Aorta (tissue), 5 donors: ENCODE measurements around the gene LALBA. TPM values are rescaled to one million over a fixed set of nuclear protein-coding genes. Genes with fewer than 3 reads are reported as not detected.
"Not testable (repeated sequence)": the region's sequence is repeated elsewhere in the genome, so short reads cannot be mapped to it uniquely, and the experiment has no call there.

Source experiments
- ATAC-seq: fragments of 200-7000 bp; cut with Tn5 transposase; one replicate; pipeline ENCODE4 v1.9.1; 2022; ENCODE audit warnings: moderate library complexity; ENCODE audit not compliant: low FRiP score
- DNase-seq, 2 donors: peaks; one replicate each; pipeline ENCODE4 v3.0.0-alpha.2; 2020
- H3K27ac ChIP-seq, 2 donors: one replicate each; pipeline ENCODE4 v1.5.1; 2013; ENCODE audit warnings: low read length in 2 of 2, mild to moderate bottlenecking in 2 of 2, moderate library complexity in 2 of 2, control low read depth in 1 of 2, inconsistent platforms in 1 of 2, low read depth in 1 of 2
- H3K27me3 ChIP-seq, 2 donors: one replicate each; pipeline ENCODE4 v1.6.1; 2013; ENCODE audit warnings: control low read depth in 1 of 2, low read length in 1 of 2, mild to moderate bottlenecking in 1 of 2, moderate library complexity in 1 of 2; ENCODE audit not compliant: insufficient read depth in 2 of 2, control insufficient read depth in 1 of 2
- H3K36me3 ChIP-seq, 2 donors: one replicate each; pipeline ENCODE4 v1.6.1; 2013; ENCODE audit warnings: control low read depth in 1 of 2, low read length in 1 of 2, mild to moderate bottlenecking in 1 of 2; ENCODE audit not compliant: insufficient read depth in 2 of 2, control insufficient read depth in 1 of 2
- H3K4me1 ChIP-seq, 2 donors: one replicate each; pipeline ENCODE4 v1.6.1; 2013; ENCODE audit warnings: low read length in 2 of 2, control low read depth in 1 of 2, mild to moderate bottlenecking in 1 of 2, moderate library complexity in 1 of 2; ENCODE audit not compliant: insufficient read depth in 2 of 2, control insufficient read depth in 1 of 2
- H3K4me3 ChIP-seq, 2 donors: one replicate each; pipeline ENCODE4 v1.5.1; 2013; ENCODE audit warnings: low read length in 2 of 2, control low read depth in 1 of 2, mild to moderate bottlenecking in 1 of 2
- H3K9me3 ChIP-seq: one replicate; pipeline ENCODE4 v1.6.1; 2013; ENCODE audit warnings: mild to moderate bottlenecking, low read length; ENCODE audit not compliant: control insufficient read depth
- WGBS, 2 donors: extraction: QIAGEN DNeasy Blood & Tissue Kit; methylation state at CpG; one replicate each; pipeline ENCODE4 v1.1.7; 2013; 5-methylcytosine and 5-hydroxymethylcytosine counted together
- intact Hi-C, 2 donors: fragments of 100-400 bp; cut with DNase I; formaldehyde crosslinking; loops; one replicate each; pipeline versions ENCODE4 v1.14.2 to v1.15.0; 2022
- polyA plus RNA-seq, 2 donors: library from polyadenylated mRNA; stranded (reverse); fragments of 200-250 nt; gene quantifications; one replicate each; pipeline ENCODE4 v1.2.3, GENCODE V29; 2013
- total RNA-seq, 2 donors: library from RNA; stranded (reverse); fragmentation: NEBNext Ultra II Directional; extraction: Animal tissue kit (Norgen Biotek cat#: 25700); gene quantifications; one replicate each; pipeline ENCODE4 v1.2.1, GENCODE V29; 2021
- donor health status: healthy with polysubstance abuse.
- donor health status: Bipolar disorder and iron deficiency.
- donor health status: DM: no; HTN: no; CAD: no.
- donor health status: DM: no; HTN: no; CAD: no.
- donor health status: DM: yes; HTN: yes; CAD: no.

Gene LALBA
- total and polyA plus RNA-seq, 4 donors: not detected

GRCh38 chr12:48547012-48547411 is 22.8 kb downstream of the LALBA start:
- H3K9me3 ChIP-seq, H3K27me3 ChIP-seq, H3K4me3 ChIP-seq, intact Hi-C loops, H3K27ac ChIP-seq, ATAC-seq, H3K4me1 ChIP-seq, H3K36me3 ChIP-seq, DNase-seq: not testable (repeated sequence)
- WGBS, 2 donors: 93% methylated on average over 1 to 2 of the region's 3 CpGs

- no peaks in the 10 kb centered on the region for H3K9me3 ChIP-seq
- intact Hi-C loops: no loop called here
- no peak overlapping the region for H3K27ac ChIP-seq
- H3K36me3 ChIP-seq: no peaks in the 10 kb centered on the region
- 44 to 47% methylated on average over 4 of the region's 4 CpGs for WGBS, 2 donors
- DNase-seq (no peak), ATAC-seq (no peak)
- no peaks in the 10 kb centered on the region for H3K4me1 ChIP-seq
- H3K4me3 ChIP-seq: no peak overlapping the region
- H3K27me3 ChIP-seq: peaks cover 0 to 2% of the 10 kb centered on the region in 2 donors
These were observed 23.9 kb downstream of the LALBA start for GRCh38 chr12:48545833-48546469.

- Histone ChIP-seq H3K9me3 (no peaks in the 10 kb centered on the region), H3K4me1 (no peaks in the 10 kb centered on the region), H3K36me3 (no peaks in the 10 kb centered on the region), H3K27me3 (peaks cover 0 to 2% of the 10 kb centered on the region in 2 donors), H3K4me3 (no peak overlapping the region), H3K27ac (no peak overlapping the region)
- 53 to 65% methylated on average over 8 of the region's 8 CpGs for WGBS, 2 donors
- intact Hi-C loops: no loop called here
- ATAC-seq (no peak), DNase-seq (no peak)
These were observed 27.4 kb downstream of the LALBA start for GRCh38 chr12:48542300-48542928.

- H3K36me3 ChIP-seq: no peaks in the 10 kb centered on the region
- no peaks in the 10 kb centered on the region for H3K9me3 ChIP-seq
- WGBS, 2 donors: 78 to 89% methylated on average over 1 of the region's 1 CpG
- H3K4me3 ChIP-seq: no peak overlapping the region
- peaks cover 0 to 2% of the 10 kb centered on the region in 2 donors for H3K27me3 ChIP-seq
- no peak overlapping the region for H3K27ac ChIP-seq
- H3K4me1 ChIP-seq: no peaks in the 10 kb centered on the region
- intact Hi-C loops: no loop called here
- ATAC-seq (no peak), DNase-seq (no peak)
These were observed 33.2 kb downstream of the LALBA start for GRCh38 chr12:48536602-48537001.

GRCh38 chr12:48532601-48533000 is 37.2 kb downstream of the LALBA start:
- Histone ChIP-seq H3K4me1 (no peaks in the 10 kb centered on the region), H3K36me3 (no peaks in the 10 kb centered on the region), H3K9me3 (no peaks in the 10 kb centered on the region), H3K27me3 (no peaks in the 10 kb centered on the region), H3K27ac (no peak overlapping the region), H3K4me3 (no peak overlapping the region)
- no peak for ATAC-seq
- no peak for DNase-seq
- intact Hi-C loops: no loop called here

- intact Hi-C loops: no loop called here
- H3K4me1 ChIP-seq: no peaks in the 10 kb centered on the region
- 91% methylated on average over 44 of the region's 44 CpGs for WGBS, 2 donors
- no peaks in the 10 kb centered on the region for H3K36me3 ChIP-seq
- no peaks in the 10 kb centered on the region for H3K9me3 ChIP-seq
- no peak for DNase-seq
- no peak for ATAC-seq
- no peak overlapping the region for H3K4me3 ChIP-seq
- peaks cover 0 to 2% of the 10 kb centered on the region in 2 donors for H3K27me3 ChIP-seq
- no peak overlapping the region for H3K27ac ChIP-seq
These were observed 41.8 kb downstream of the LALBA start for GRCh38 chr12:48527891-48528670.

- Histone ChIP-seq H3K4me1 (no peaks in the 10 kb centered on the region), H3K27me3 (peaks cover 0 to 2% of the 10 kb centered on the region in 2 donors), H3K27ac (no peak within 1 kb of the TSS), H3K9me3 (no peaks in the 10 kb centered on the region), H3K4me3 (no peak within 1 kb of the TSS), H3K36me3 (no peaks in the 10 kb centered on the region)
- DNase-seq (no peak), ATAC-seq (no peak)
- WGBS, 2 donors: 89% methylated on average over 5 of the region's 5 CpGs
- intact Hi-C loops: no loop called here
These were observed 44.5 kb downstream of the LALBA start, which contains the start of gene OR8S1 for GRCh38 chr12:48525332-48525731. TSS of gene OR8S1 (plus strand) at chr12:48525632. CDS start at chr12:48525632, 0 bp downstream.

GRCh38 chr12:48520381-48520780 is 49.5 kb downstream of the LALBA start:
- H3K27me3 ChIP-seq, intact Hi-C loops, ATAC-seq, H3K4me3 ChIP-seq, H3K27ac ChIP-seq, H3K9me3 ChIP-seq, DNase-seq, H3K36me3 ChIP-seq, H3K4me1 ChIP-seq: not testable (repeated sequence)
- 88 to 89% methylated on average over 18 to 24 of the region's 24 CpGs for WGBS, 2 donors
